Stimulated activated CD4-positive, alpha-beta T cell treated with anti-CD3 and anti-CD28 coated beads, Interleukin-4, amount 100 ng/mL, for 1 hour (primary cell): ENCODE measurements around the gene DOCK8.
A peak's percentile ranks its signal among the peaks of the same experiment; 100 is the strongest.

Experiments
- DNase-seq: peaks from one replicate; pipeline ENCODE4 v3.0.0-alpha.2; 2020

DOCK8 gene

GRCh38 chr9:270657-271237 is 56.1 kb downstream of the DOCK8 start:
- DNase-seq: no peak

- peak; percentile 56 for DNase-seq
Observed at GRCh38 chr9:272251-273213, 57.9 kb downstream of the DOCK8 start.

GRCh38 chr9:274406-274805 is 59.7 kb downstream of the DOCK8 start:
- no peak for DNase-seq

- no peak for DNase-seq
Observed at GRCh38 chr9:277601-278295, 63.1 kb downstream of the DOCK8 start.

- DNase-seq: peak; percentile 8
Observed at GRCh38 chr9:278651-279050, 64.0 kb downstream of the DOCK8 start.

- DNase-seq: no peak
Observed at GRCh38 chr9:279674-280073, 65.0 kb downstream of the DOCK8 start.

- DNase-seq: no peak
Observed at GRCh38 chr9:281741-282645, 67.3 kb downstream of the DOCK8 start.

DNA sequence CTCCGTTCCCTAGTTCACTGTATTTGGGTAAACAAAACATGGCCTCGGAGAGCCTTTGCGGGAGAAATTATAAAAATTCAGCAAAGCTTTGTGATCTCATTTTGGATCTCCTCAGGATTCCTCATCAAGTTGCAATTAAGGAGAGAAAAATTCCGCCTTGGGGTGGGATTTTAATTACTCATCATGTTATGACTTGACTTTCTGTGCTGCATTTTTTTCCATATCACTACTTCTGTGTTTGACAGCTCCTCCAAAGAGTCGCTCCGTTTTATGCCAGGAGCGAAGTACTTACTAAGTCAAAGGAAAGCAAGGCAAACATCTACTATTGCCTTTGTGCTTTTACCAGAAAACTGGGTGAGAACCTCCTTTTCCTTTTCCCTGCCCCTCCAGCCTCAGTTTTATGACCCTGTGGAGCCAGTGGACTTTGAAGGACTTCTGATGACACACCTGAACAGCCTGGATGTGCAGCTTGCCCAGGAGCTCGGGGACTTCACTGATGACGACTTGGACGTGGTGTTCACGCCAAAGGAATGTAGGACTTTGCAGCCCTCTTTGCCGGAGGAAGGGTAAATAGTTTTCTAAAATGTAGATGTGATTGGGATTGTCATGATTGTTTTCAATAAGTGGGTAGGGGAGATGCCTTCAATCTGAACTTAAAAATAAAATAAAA is 71.5 kb downstream of the DOCK8 start:
- DNase-seq: no peak

GRCh38 chr9:289121-289520 is 74.5 kb downstream of the DOCK8 start:
- no peak for DNase-seq

GRCh38 chr9:292915-293314 is 78.2 kb downstream of the DOCK8 start:
- DNase-seq: no peak

DNA sequence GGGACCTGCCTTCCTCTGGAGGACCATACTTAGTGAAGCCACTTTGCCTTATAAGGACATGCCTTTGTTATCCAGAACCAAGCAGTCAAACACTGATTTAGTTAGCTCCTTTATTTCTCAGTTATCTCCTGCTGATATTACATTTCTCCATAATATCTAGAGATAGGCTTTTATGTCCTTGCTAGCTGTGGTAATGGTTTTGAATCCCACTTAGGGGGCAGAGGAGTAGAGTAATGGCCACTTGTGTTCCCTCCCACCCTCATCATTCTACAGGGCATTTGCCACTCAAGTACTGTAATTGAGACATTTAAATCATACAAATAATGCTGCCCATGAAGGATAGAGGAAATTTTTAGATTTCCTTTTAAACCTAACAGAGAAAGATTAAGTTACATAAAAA is 80.9 kb downstream of the DOCK8 start:
- DNase-seq: no peak

DNA sequence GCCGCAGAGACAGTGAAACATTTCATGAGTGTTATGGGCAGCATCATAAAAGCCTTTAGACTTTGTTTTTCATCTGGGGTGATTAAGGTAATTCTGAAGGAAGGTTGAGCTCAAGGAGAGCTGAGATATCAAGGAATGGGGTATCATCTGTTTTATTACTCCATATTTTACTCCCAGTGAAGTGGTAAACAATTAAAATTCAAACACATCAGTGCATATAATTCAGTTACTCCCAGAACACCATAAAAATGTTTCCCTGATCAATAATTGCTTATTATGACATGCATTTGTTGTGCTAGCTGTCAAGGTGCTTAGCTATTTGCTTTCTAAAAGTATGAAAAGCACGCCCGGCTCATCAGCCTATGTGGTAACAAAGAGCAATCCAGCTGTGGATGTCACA is 81.7 kb downstream of the DOCK8 start:
- no peak for DNase-seq

DNA sequence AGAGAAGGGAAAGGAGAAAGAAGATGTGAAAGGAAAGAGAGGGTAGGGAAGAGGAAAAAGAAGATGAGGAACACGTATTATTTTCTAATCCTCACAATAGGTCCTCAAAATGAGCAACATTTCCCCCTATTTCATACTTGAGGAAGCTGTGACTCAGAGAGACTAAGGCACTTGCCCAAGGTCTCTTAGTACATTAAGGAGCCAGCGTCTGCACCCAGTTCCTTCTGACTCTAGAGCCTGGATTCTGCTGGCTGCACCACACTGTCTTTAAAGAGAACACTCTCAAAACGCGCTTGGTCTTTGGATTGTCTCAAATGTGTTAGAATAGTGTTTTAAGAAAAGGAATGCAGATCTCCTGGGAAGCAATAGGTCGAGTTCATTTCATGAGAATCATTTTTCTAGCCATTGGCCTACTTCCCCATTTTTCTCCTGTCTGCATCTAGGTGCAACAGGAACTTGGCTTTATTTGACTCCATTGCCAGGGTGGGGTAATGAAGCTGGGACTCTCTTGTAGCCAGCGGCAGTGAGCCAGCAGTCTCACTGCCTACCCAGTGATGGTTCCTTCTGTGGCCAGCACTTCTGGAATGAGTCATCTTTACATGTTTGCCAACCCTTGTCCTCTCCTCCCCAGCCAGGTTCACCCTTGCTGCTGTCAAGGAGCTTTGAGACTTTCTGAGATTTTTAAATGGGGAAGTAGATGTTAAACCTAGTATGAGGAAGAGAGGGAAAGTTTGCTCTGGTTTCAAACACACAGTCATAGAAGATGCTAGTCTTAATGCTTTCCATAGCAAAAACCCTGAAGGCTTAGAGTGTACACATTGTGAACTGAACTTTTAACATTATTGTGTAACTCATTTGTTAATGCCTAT is 82.7 kb downstream of the DOCK8 start:
- DNase-seq: no peak

GRCh38 chr9:303502-303901 is 88.8 kb downstream of the DOCK8 start:
- no peak for DNase-seq

- no peak for DNase-seq
Observed at GRCh38 chr9:304106-304505, 89.4 kb downstream of the DOCK8 start.

GRCh38 chr9:304519-305185 is 90.0 kb downstream of the DOCK8 start:
- no peak for DNase-seq

- DNase-seq: peak; percentile 29
Observed at GRCh38 chr9:306907-307306, 92.2 kb downstream of the DOCK8 start.

DNA sequence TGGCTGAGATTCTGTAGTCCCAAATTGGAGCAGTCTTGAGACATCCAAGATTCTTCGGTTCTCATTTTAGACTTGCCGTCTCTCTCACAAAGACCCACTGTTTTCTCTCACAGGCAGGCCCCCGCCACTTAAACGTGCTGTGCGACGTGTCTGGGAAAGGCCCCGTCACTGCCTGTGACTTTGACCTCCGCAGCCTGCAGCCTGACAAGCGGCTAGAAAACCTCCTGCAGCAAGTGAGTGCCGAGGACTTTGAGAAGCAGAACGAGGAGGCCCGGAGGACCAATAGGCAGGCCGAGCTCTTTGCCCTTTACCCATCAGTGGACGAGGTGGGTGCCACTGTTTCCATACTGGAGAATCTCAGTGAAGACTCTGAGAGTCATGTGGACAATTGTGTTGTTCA is 97.2 kb downstream of the DOCK8 start:
- no peak for DNase-seq

- no peak for DNase-seq
Observed at GRCh38 chr9:312596-313320, 98.1 kb downstream of the DOCK8 start.
